Spleen (tissue), 11 donors: ENCODE data around the gene PTGR1. TPM values are rescaled to one million over a fixed set of nuclear protein-coding genes. Genes with fewer than 3 reads are reported as not detected.

Experiments
- DNase-seq: peaks from one replicate; pipeline ENCODE4 v3.0.0-alpha.2; 2020
- H3K27ac ChIP-seq, 8 donors: fragments of 200-600 bp; sonication (generic) in 7 of 8; 1 replicate in 4 of 8; 2 replicates in 4 of 8; pipeline versions ENCODE4 v1.5.0 to v1.8.0; 2016 to 2021; ENCODE audit warnings: inconsistent platforms in 4 of 8, mild to moderate bottlenecking in 4 of 8, moderate library complexity in 1 of 8
- H3K27me3 ChIP-seq, 7 donors: fragments of 200-600 bp; sonication (generic) in 6 of 7; replicated peaks in 1 of 7; 1 replicate in 4 of 7; 2 replicates in 3 of 7; pipeline versions ENCODE4 v1.5.0 to v1.8.0; 2016 to 2021; ENCODE audit warnings: inconsistent platforms in 3 of 7, mild to moderate bottlenecking in 1 of 7
- H3K36me3 ChIP-seq, 6 donors: fragments of 200-600 bp; sonication (generic) in 5 of 6; 1 replicate in 4 of 6; 2 replicates in 2 of 6; pipeline versions ENCODE4 v1.5.0 to v1.8.0; 2016 to 2021; ENCODE audit warnings: inconsistent platforms in 2 of 6
- H3K4me1 ChIP-seq, 6 donors: fragments of 200-600 bp; sonication (generic) in 5 of 6; 1 replicate in 3 of 6; 2 replicates in 3 of 6; pipeline versions ENCODE4 v1.5.0 to v1.8.0; 2016 to 2021; ENCODE audit warnings: inconsistent platforms in 3 of 6
- H3K4me3 ChIP-seq, 8 donors: fragments of 200-600 bp; sonication (generic) in 7 of 8; 1 replicate in 4 of 8; 2 replicates in 4 of 8; pipeline versions ENCODE4 v1.5.0 to v1.8.0; 2016 to 2021; ENCODE audit warnings: inconsistent platforms in 4 of 8, mild to moderate bottlenecking in 4 of 8, moderate library complexity in 2 of 8
- H3K9me3 ChIP-seq, 8 donors: fragments of 200-600 bp; sonication (generic) in 7 of 8; 1 replicate in 4 of 8; 2 replicates in 4 of 8; pipeline versions ENCODE4 v1.5.0 to v1.8.0; 2016 to 2021; ENCODE audit warnings: inconsistent platforms in 4 of 8
- POLR2A ChIP-seq, 3 donors: fragments of 450-650 bp; IDR thresholded peaks; one replicate each; pipeline ENCODE4 v1.5.1; 2017; ENCODE audit warnings: antibody characterized with exemption in 3 of 3, mild to moderate bottlenecking in 1 of 3
- POLR2AphosphoS5 ChIP-seq, 3 donors: sonication (generic); formaldehyde crosslinking; IDR thresholded peaks; one replicate each; pipeline ENCODE4 v1.5.1; 2017; ENCODE audit warnings: antibody characterized with exemption in 3 of 3
- WGBS, 5 donors: extraction: QIAGEN DNeasy Blood & Tissue Kit in 3 of 5; methylation state at CpG; one replicate each; pipeline versions ENCODE4 v1.1.5 to v1.1.7; 2013 to 2018; 5-methylcytosine and 5-hydroxymethylcytosine counted together
- intact Hi-C: fragments of 100-400 bp; cut with DNase I; formaldehyde crosslinking; loops from one replicate; pipeline ENCODE4 v1.15.0; 2023; ENCODE audit warnings: low total_unique reads
- polyA plus RNA-seq, 3 donors: library from polyadenylated mRNA; stranded (reverse); fragments of 200-250 nt; gene quantifications; one replicate each; pipeline ENCODE4 v1.2.1, GENCODE V29; 2013
- total RNA-seq, 7 donors: library from RNA; depleted of rRNA in 3 of 7; stranded (reverse); fragments of >200 nt in 3 of 7; fragmentation: NEBNext Ultra II Directional in 4 of 7; extraction: Animal tissue kit (Norgen Biotek cat#: 25700) in 4 of 7; gene quantifications; one replicate each; pipeline versions ENCODE4 v1.1.0 to v1.2.1, GENCODE V29; 2016 to 2021
- TF ChIP-seq, protein P1 (sequence below), 11 experiments: fragments of 200-600 bp in 7 of 11; fragments of 450-650 bp in 4 of 11; sonication (generic) in 4 of 11; IDR thresholded peaks in 8 of 11; conservative IDR thresholded peaks in 3 of 11; 1 replicate in 7 of 11; 2 replicates in 4 of 11; pipeline versions ENCODE4 v1.4.0 to v1.8.0; 2016 to 2021; ENCODE audit warnings: antibody characterized with exemption in 11 of 11, inconsistent platforms in 4 of 11, mild to moderate bottlenecking in 1 of 11
- donor health status: healthy with polysubstance abuse.
- donor health status: DM: no; HTN: no; CAD: no; lungs with moderate emphysema.
- donor health status: DM: no; HTN: no; CAD: no.
- donor health status: Bipolar disorder and iron deficiency.
- donor health status: healthy.
- donor health status: DM: no; HTN: no; CAD: no.
- donor health status: DM: yes; HTN: yes; CAD: no.

PTGR1 gene
- total and polyA plus RNA-seq, 10 donors = 2.8 to 14.6 (median 9.6) TPM

DNA sequence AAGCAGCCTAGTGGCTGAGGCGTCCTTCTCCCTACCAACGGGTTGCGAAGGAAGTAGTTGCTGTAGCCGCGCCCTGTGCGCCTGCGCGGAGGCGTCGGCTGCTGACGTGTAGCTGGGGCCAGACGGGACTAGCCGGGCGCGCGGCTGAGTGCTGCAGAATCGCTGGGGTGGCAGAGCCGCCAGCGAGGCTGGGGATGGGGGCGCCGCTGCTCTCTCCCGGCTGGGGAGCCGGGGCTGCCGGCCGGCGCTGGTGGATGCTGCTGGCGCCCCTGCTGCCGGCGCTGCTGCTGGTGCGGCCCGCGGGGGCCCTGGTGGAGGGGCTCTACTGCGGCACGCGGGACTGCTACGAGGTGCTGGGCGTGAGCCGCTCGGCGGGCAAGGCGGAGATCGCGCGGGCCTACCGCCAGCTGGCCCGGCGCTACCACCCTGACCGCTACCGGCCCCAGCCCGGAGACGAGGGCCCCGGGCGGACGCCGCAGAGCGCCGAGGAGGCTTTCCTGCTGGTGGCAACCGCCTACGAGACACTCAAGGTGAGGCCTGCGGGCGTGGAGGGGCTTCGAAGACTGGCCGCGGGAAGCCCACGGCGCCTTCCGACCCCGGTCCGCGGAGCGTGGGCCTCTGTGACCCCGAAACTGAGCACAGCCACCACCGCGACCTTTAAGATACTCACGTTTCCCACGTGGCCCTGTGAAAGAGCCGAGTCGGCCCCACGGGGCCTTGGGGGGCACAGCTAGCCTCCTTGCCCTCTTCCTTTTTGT lies 31.9 kb upstream of the PTGR1 start, which contains the start of gene DNAJC25:
Gene DNAJC25, plus strand, starts transcription at position 121 of the 758 bp plus-strand sequence. Its CDS starts 74 bp downstream, at position 195.
- no peaks in the 10 kb centered on the region for H3K9me3 ChIP-seq
- intact Hi-C loops = loop anchor here (10.0 kb wide), 1 partner anchor 147 kb away; the partner anchor contains the start of gene ECPAS
- TF ChIP-seq, protein P1, sequence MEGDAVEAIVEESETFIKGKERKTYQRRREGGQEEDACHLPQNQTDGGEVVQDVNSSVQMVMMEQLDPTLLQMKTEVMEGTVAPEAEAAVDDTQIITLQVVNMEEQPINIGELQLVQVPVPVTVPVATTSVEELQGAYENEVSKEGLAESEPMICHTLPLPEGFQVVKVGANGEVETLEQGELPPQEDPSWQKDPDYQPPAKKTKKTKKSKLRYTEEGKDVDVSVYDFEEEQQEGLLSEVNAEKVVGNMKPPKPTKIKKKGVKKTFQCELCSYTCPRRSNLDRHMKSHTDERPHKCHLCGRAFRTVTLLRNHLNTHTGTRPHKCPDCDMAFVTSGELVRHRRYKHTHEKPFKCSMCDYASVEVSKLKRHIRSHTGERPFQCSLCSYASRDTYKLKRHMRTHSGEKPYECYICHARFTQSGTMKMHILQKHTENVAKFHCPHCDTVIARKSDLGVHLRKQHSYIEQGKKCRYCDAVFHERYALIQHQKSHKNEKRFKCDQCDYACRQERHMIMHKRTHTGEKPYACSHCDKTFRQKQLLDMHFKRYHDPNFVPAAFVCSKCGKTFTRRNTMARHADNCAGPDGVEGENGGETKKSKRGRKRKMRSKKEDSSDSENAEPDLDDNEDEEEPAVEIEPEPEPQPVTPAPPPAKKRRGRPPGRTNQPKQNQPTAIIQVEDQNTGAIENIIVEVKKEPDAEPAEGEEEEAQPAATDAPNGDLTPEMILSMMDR (IDR thresholded peaks at IDR 0.05 in 8 of 11, conservative IDR thresholded peaks at IDR 0.05 in 3 of 11) = peak in 6 of 11 experiments; percentile 2 to 52 (median 26)
- TF ChIP-seq POLR2A (IDR thresholded peaks at IDR 0.05) (peak; percentile 96 to 99 (median 97)), POLR2AphosphoS5 (IDR thresholded peaks at IDR 0.05) (peak; percentile 98 to 100 (median 99))
- H3K4me1 ChIP-seq = peaks cover 9 to 58% (median 44%) of the 10 kb centered on the region in 6 donors
- H3K36me3 ChIP-seq = no peaks in the 10 kb centered on the region
- H3K27ac ChIP-seq = peak within 1 kb of the TSS; percentile 64 to 97 (median 93)
- WGBS, 5 donors = 0 to 1% (median 0%) methylated on average over 22 to 79 of the region's 79 CpGs
- peak; percentile 99 for DNase-seq
- H3K4me3 ChIP-seq = peak within 1 kb of the TSS; percentile 69 to 97 (median 90)
- no peaks in the 10 kb centered on the region for H3K27me3 ChIP-seq

DNA sequence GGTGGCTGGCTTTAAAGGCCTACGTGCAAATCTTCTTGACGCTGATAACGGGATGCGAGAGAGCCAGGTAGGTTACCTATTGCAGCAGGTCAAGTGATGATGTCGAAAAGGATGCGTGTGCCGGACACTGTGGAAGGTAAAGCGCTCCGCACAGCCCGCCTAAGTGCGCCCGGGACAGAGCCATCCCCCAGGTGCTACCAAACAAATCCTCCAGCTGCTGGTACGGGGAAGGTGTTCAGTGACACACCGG lies 31.4 kb upstream of the PTGR1 start:
- H3K4me1 ChIP-seq = peaks cover 9 to 52% (median 42%) of the 10 kb centered on the region in 6 donors
- H3K36me3 ChIP-seq = no peaks in the 10 kb centered on the region
- H3K9me3 ChIP-seq = no peaks in the 10 kb centered on the region
- no peaks in the 10 kb centered on the region for H3K27me3 ChIP-seq
- peak overlapping the region in 7 of 8 donors; percentile 49 to 97 (median 92) for H3K27ac ChIP-seq
- intact Hi-C loops = loop anchor here (10.0 kb wide), 1 partner anchor 146 kb away; the partner anchor contains the start of gene ECPAS
- 0 to 1% (median 0%) methylated on average over 4 to 14 of the region's 14 CpGs for WGBS, 5 donors
- TF ChIP-seq, protein P1 (IDR thresholded peaks at IDR 0.05 in 8 of 11, conservative IDR thresholded peaks at IDR 0.05 in 3 of 11) = no peak
- TF ChIP-seq POLR2A (IDR thresholded peaks at IDR 0.05) (no peak), POLR2AphosphoS5 (IDR thresholded peaks at IDR 0.05) (no peak)
- peak overlapping the region; percentile 69 to 97 (median 90) for H3K4me3 ChIP-seq
- DNase-seq = no peak

DNA sequence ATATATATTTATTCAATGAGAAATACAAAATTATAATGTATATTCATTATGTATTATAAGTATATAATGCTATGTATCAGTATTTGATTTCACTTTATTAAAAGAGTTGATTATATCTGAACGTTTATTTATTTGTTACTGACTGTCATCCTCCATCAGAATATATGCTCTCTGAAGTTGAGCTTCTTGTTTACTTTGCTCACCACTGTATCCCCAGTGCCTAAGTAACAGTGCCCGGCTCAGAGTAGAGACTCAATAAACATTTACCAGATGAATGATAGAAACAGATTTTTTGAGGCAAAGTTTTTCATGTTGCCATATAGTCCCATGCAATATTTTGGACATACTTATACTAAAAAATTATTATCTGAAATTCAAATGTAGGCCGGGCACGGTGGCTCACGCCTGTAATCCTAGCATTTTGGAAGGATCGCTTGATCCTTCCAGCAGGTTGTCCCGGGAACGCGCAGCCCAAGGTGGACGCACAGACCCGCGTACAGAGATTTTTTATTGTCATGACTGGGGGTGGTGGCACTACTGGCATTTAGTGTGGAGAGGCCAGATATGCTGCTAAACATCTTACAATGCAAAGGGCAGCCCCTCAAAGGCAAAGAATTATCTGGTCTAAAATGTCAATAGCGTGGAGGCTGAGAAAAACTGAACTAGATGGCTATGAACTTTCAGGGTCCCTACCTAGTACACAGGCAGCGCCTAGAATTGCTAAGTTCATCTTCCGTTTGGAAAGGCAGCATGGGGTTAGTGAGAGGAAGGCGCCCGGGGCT lies 30.9 kb upstream of the PTGR1 start:
- 12 to 22% (median 16%) methylated on average over 17 of the region's 17 CpGs for WGBS, 5 donors
- no peaks in the 10 kb centered on the region for H3K27me3 ChIP-seq
- no peak for TF ChIP-seq POLR2A (IDR thresholded peaks at IDR 0.05)
- TF ChIP-seq, protein P1 (IDR thresholded peaks at IDR 0.05 in 8 of 11, conservative IDR thresholded peaks at IDR 0.05 in 3 of 11) = no peak
- no peak for TF ChIP-seq POLR2AphosphoS5 (IDR thresholded peaks at IDR 0.05)
- no peaks in the 10 kb centered on the region for H3K36me3 ChIP-seq
- no peaks in the 10 kb centered on the region for H3K9me3 ChIP-seq
- peaks cover 9 to 47% (median 36%) of the 10 kb centered on the region in 6 donors for H3K4me1 ChIP-seq
- peak overlapping the region in 7 of 8 donors; percentile 49 to 97 (median 92) for H3K27ac ChIP-seq
- peak; percentile 78 for DNase-seq
- H3K4me3 ChIP-seq = peak overlapping the region; percentile 69 to 97 (median 90)
- intact Hi-C loops = loop anchor here (10.0 kb wide), 1 partner anchor 146 kb away; the partner anchor contains the start of gene ECPAS
